GM12801 (cell line): ENCODE data around the gene ACAA1.

Source experiments
- TF ChIP-seq, protein P1 (sequence below): IDR thresholded peaks from one replicate; pipeline ENCODE4 v1.5.1; 2011; ENCODE audit warnings: control low read depth; ENCODE audit not compliant: insufficient read length; ENCODE audit errors: extremely low read depth

Gene ACAA1

DNA sequence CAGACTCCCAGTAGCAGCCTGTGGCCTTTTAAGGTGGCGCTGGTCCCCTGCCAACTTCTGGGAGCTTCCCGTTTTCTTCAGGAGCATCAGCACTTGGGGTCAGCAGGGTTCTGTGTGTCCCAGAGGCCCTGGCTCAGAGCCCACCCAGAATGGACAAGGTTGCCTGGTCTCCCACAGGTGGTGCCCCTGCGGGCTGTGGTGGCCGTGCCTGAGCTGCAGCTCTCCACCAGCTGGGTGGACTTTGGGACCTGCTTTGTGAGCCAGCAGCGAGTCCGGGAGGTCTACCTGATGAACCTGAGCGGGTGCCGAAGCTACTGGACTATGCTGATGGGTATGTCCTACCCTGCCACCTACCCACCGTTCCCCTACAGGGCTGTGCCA is 15.5 kb downstream of the ACAA1 start:
- TF ChIP-seq, protein P1, sequence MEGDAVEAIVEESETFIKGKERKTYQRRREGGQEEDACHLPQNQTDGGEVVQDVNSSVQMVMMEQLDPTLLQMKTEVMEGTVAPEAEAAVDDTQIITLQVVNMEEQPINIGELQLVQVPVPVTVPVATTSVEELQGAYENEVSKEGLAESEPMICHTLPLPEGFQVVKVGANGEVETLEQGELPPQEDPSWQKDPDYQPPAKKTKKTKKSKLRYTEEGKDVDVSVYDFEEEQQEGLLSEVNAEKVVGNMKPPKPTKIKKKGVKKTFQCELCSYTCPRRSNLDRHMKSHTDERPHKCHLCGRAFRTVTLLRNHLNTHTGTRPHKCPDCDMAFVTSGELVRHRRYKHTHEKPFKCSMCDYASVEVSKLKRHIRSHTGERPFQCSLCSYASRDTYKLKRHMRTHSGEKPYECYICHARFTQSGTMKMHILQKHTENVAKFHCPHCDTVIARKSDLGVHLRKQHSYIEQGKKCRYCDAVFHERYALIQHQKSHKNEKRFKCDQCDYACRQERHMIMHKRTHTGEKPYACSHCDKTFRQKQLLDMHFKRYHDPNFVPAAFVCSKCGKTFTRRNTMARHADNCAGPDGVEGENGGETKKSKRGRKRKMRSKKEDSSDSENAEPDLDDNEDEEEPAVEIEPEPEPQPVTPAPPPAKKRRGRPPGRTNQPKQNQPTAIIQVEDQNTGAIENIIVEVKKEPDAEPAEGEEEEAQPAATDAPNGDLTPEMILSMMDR, result no peak

DNA sequence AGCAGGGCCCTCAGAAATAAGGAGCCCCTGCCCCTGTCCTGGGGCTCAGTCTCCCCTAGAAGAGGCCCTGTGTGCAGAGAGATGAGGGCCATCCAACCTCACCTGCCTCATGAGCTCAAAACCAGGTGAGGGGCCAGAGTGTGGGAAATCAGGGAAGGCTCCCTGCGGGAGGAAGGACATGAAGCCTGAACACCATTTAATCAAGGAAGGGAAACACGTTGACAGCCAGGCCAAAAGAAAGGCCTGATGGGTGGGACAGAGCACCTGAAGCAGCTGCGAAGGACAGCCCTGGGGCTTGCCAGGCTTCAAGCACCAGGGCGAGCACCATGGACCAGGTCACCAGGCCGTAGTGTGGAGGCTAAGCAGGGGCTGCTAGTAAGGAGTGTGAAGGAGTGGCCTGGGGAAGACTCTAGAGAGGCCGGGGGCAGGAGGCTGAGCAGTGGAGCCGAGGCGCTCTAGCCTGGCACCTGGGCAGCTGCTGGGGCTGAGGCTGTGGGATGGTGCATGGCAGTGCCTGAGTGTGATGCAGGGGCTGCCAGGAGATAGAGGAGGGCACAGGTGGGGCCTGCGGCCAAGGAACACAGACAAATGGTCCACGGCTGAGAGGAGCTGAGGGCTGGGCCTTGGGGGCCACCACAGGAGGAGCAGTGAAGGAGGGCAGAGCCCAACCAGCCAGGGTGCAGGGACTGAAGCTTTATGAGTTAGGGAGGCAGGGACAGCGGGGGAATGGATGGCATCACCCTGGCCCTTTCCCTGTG is 16.1 kb downstream of the ACAA1 start:
- TF ChIP-seq, protein P1, result no peak

DNA sequence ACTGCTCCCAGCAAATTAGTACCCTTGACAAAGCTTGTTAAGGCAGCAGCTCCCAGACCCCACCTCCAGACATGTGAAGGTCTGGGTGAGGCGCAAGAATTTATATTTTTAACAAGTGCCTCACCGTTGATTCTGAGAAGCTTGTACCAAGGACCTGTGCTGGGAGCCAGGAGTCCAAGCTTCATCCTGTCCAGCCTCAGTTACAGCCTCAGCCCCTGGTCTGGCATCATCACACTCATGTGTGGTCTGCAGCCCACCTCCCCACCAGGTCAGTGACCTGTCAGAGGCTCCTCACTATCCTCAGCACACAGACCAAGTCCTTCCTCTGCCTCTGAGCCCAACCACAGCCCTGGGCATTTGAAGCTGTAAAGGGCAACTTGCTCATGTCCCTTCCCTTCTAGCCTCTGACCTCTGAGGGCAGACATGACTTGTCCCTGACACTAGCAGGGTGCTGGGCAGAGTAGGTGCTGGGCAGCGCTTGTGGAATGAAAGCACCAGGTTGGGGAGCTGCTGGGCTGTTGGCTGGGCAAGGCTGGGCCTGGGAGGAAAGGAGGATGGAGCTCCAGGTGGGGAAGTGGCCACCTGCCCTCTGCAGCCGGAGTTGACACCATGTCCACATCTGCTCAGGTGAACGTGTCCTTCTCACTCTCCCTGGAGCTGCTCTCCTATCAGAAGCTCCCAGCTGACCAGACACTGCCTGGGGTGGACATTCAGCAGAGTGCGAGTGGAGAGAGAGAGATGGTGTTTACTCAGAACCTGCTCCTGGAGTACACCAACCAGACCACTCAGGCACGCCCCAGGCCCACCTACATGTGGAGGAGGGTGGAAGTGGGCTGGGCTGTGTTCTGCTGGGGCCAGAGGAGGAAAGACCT is 16.9 kb downstream of the ACAA1 start:
- TF ChIP-seq, protein P1, result no peak

DNA sequence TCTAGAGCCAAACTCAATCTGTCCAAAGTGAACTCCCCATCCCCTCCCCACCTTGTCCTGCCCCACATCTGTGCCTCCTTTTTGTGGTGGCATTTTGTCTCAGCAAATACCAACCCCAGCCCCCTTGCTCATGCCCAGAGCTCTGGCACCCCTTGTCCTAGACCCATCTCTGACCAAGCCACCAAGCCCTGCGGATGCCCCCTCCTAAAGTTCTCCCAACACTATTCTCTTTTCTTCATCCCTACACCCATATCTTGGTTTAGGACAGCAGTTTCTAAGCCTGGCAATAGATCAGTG is 17.7 kb downstream of the ACAA1 start:
- TF ChIP-seq, protein P1, result no peak

DNA sequence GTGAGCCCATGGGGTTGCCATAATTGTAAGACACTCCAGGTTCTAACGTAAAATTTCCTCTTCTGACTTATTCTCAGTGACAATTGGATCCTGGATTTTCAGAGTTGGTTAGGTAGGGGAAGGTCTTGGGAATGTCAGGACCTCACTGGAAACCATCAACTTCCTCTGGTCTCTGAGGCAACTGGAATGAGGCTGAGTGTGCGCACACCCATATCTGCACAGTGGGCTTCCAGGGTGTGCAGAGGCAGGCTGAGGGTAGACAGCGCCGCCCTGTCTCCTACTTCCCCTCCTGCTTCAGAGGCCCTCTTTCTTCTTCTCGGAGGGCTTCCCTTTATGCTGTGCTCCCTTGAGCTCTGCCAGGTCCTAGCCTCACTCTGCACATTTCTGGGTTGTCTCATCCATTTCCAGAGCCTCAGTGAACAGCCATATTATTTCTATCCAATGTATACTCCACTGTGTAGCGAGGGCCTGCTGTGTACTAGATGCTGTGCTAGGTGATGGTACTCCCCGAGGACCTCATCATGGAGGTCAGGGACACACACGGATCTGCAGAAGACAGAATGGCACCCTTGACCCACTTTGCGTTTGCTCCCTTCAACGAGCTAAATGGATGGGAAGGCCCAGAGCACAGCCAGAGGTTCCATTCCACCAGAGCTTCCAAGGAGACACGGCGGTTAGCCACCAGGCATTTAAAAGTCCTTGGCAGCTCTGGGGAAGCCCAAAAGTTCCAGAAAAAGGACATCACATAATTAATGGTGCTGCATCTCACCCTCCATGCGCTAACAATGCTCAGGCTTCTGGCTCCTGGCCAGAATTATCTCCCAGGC is 18.3 kb downstream of the ACAA1 start:
- TF ChIP-seq, protein P1, result no peak

DNA sequence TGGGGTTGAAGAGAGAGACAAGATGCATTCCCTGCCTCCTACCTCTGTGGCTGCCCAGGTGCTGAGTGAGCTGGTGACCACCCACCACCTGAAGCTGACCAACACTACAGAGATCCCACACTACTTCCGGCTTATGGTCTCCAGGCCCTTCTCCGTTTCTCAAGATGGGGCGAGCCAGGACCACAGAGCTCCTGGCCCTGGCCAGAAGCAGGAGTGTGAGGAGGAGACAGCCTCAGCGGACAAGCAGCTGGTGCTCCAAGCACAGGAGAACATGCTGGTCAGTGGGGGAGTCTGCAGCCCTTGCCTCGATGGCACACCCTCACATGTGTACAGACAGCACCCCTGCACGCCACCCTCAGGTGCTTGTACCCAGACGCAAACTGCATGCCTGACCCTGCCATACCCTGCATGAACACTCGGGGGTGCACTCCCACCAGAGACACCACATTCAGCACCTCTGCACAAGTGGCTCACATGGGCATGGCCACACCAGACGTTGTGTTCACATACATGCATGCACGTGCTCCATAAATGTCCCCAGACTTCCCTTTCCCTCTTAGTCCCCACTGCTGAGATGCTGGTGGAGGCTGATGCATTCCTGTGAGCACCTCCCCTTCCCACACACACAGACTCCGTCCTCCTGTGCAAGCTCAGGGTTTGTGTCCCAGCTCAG is 19.0 kb downstream of the ACAA1 start:
- TF ChIP-seq, protein P1, result no peak
